Endothelial cell (in vitro differentiated cells): ENCODE data around the gene LCORL. TPM values are rescaled to one million over a fixed set of nuclear protein-coding genes. Genes with fewer than 3 reads are reported as not detected.

ENCODE experiments used
- DNase-seq: peaks from one replicate; pipeline ENCODE4 v3.0.0; 2021; ENCODE audit warnings: low spot score
- H3K27ac Mint-ChIP-seq: one replicate; pipeline ENCODE4 v1.8.0; 2021; ENCODE audit warnings: mixed read lengths, inconsistent platforms; ENCODE audit not compliant: unreplicated experiment
- H3K27me3 Mint-ChIP-seq: one replicate; pipeline ENCODE4 v1.8.0; 2021; ENCODE audit warnings: mild to moderate bottlenecking, moderate library complexity, mixed read lengths, inconsistent platforms; ENCODE audit not compliant: unreplicated experiment
- H3K36me3 Mint-ChIP-seq: one replicate; pipeline ENCODE4 v1.8.0; 2021; ENCODE audit warnings: mild to moderate bottlenecking, low read depth, mixed read lengths, inconsistent platforms; ENCODE audit not compliant: unreplicated experiment
- H3K4me1 Mint-ChIP-seq: one replicate; pipeline ENCODE4 v1.8.0; 2021; ENCODE audit warnings: mild to moderate bottlenecking, mixed read lengths, inconsistent platforms; ENCODE audit not compliant: unreplicated experiment
- H3K4me3 Mint-ChIP-seq: one replicate; pipeline ENCODE4 v1.8.0; 2021; ENCODE audit warnings: mild to moderate bottlenecking, mixed read lengths, inconsistent platforms; ENCODE audit not compliant: unreplicated experiment
- H3K9me3 Mint-ChIP-seq: one replicate; pipeline ENCODE4 v1.8.0; 2021; ENCODE audit warnings: mixed read lengths, inconsistent platforms; ENCODE audit not compliant: unreplicated experiment
- total RNA-seq: library from RNA; stranded (reverse); fragmentation: NEBNext Ultra II Directional; extraction: Animal tissue kit (Norgen Biotek cat#: 25700); gene quantifications from one replicate; pipeline ENCODE4 v1.2.1, GENCODE V29; 2021; ENCODE audit not compliant: unreplicated experiment
- TF ChIP-seq, protein P1 (sequence below): fragments of 200-600 bp; sonication (generic); IDR thresholded peaks from one replicate; pipeline ENCODE4 v1.5.0; 2021; ENCODE audit warnings: antibody characterized with exemption; ENCODE audit not compliant: unreplicated experiment

Gene LCORL
- total RNA-seq, 1 donor from 2014 or later: 18.4 TPM

DNA sequence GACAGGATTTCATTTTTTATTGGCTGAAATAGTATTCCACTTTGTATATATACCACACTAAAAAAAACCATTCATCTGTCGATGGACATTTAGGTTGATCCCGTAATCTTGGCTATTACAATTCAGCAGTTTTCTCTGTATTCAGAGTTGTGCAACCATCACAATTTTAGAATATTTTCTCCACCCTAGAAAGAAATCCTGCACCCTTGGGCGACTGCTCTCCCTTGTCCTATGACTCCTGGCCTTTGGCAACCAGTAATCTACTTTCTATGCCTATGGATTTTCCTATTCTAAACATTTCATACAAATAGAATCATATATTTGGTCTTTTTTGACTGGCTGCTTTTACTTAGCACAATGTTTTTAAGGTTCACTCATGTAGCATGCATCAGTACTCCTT, 126.1 kb downstream of the LCORL start:
- H3K4me1 Mint-ChIP-seq: peaks cover 2% of the 10 kb centered on the region
- H3K27me3 Mint-ChIP-seq: no peaks in the 10 kb centered on the region
- no peak overlapping the region for H3K27ac Mint-ChIP-seq
- no peaks in the 10 kb centered on the region for H3K9me3 Mint-ChIP-seq
- H3K36me3 Mint-ChIP-seq: no peaks in the 10 kb centered on the region
- DNase-seq: no peak
- no peak overlapping the region for H3K4me3 Mint-ChIP-seq
- TF ChIP-seq, protein P1, sequence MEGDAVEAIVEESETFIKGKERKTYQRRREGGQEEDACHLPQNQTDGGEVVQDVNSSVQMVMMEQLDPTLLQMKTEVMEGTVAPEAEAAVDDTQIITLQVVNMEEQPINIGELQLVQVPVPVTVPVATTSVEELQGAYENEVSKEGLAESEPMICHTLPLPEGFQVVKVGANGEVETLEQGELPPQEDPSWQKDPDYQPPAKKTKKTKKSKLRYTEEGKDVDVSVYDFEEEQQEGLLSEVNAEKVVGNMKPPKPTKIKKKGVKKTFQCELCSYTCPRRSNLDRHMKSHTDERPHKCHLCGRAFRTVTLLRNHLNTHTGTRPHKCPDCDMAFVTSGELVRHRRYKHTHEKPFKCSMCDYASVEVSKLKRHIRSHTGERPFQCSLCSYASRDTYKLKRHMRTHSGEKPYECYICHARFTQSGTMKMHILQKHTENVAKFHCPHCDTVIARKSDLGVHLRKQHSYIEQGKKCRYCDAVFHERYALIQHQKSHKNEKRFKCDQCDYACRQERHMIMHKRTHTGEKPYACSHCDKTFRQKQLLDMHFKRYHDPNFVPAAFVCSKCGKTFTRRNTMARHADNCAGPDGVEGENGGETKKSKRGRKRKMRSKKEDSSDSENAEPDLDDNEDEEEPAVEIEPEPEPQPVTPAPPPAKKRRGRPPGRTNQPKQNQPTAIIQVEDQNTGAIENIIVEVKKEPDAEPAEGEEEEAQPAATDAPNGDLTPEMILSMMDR: no peak

DNA sequence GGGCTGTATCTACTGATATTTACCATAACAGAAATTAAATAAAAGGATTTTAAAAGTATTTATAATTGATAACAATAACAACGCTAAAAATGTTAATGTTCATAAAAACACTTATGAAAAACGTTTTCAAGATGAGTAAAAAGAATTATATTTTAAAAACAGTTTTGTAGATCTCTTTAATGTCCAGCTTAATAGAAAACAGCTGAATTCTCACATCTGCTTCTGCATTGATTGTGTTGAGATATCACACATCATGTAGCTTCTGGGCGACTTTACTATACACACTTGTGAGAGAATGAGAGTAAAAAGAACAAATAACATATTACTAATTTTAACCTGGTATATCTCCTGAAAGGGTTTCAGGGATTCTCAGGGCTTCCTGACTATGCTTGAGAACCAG, 127.1 kb downstream of the LCORL start:
- Mint-ChIP-seq H3K27me3 (no peaks in the 10 kb centered on the region), H3K4me3 (no peak overlapping the region), H3K4me1 (peaks cover 5% of the 10 kb centered on the region), H3K9me3 (no peaks in the 10 kb centered on the region), H3K27ac (no peak overlapping the region), H3K36me3 (no peaks in the 10 kb centered on the region)
- no peak for DNase-seq
- TF ChIP-seq, protein P1: no peak

DNA sequence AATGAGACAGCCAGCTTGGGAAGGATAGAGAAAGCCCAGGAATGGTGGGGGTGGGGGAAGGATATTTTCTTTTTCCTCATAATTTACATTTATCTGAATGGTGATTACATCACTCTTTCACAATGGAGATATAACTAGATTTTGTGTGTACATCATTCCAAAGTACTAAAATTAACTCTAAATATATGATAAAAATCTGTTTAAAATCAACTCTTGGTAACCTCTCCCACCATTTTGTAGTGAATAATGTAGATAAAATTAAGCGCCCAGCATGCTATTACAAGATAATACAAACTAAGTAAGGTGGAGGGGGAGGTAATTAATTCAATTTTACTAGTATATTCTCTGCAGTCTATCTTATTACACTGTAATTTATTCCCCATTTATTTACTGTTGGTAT, 131.9 kb downstream of the LCORL start:
- Mint-ChIP-seq H3K27ac (no peak overlapping the region), H3K9me3 (no peaks in the 10 kb centered on the region), H3K36me3 (no peaks in the 10 kb centered on the region), H3K4me1 (peaks cover 7% of the 10 kb centered on the region), H3K27me3 (no peaks in the 10 kb centered on the region), H3K4me3 (no peak overlapping the region)
- no peak for DNase-seq
- TF ChIP-seq, protein P1: no peak

DNA sequence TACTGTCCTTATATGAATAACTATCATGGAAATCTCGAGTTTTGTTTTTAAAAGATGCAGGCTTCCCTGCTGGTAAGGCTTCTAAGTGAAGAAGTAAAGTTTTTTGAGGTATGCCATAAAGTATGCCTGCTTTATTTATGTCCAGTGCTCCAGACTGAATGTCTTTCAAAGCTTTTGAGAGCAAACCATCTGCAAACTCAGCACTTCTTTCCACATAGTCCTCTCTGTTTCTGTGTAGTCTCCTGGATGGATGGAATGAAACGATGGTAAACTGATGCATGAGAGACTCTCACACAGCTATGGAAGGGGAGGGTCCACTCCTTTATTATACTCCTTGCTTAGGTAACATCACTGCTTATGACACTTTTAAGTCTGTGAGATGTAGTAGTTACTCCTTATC, 137.0 kb downstream of the LCORL start:
- Mint-ChIP-seq H3K9me3 (no peaks in the 10 kb centered on the region), H3K27me3 (no peaks in the 10 kb centered on the region), H3K36me3 (no peaks in the 10 kb centered on the region), H3K4me1 (peaks cover 2% of the 10 kb centered on the region), H3K4me3 (no peak overlapping the region), H3K27ac (no peak overlapping the region)
- TF ChIP-seq, protein P1: no peak
- DNase-seq: no peak

DNA sequence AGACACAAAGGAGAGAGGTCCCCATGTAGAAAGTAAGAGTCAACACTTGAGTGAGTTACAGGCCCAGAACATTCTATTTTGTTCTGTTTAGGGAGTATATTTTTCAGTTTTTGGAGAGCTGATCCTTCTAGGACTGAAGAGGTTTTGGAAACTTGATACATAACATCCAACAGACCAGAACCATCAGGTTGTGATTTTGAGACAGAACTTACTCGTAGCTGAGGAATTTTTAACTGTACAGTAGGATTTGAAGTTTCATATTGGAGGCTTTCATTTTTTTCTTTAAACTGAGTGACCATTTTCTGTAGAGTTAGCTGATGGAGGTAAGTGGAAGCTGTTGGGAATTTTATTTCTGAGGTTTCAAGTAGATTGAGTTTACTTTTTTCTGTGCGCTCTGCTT, 137.5 kb downstream of the LCORL start:
- DNase-seq: no peak
- Mint-ChIP-seq H3K27ac (no peak overlapping the region), H3K4me1 (no peaks in the 10 kb centered on the region), H3K27me3 (no peaks in the 10 kb centered on the region), H3K36me3 (no peaks in the 10 kb centered on the region), H3K9me3 (no peaks in the 10 kb centered on the region), H3K4me3 (no peak overlapping the region)
- TF ChIP-seq, protein P1: no peak
